SJSA1 (cell line): Measurements from ENCODE around the gene OXER1. TPM values are rescaled to one million over a fixed set of nuclear protein-coding genes. Genes with fewer than 3 reads are reported as not detected.

Source experiments
- DNase-seq, 2 experiments: peaks; one replicate each; pipeline ENCODE4 v3.0.0-alpha.2; 2015 to 2020; ENCODE audit warnings: low spot score in 2 of 2, low read depth in 1 of 2
- H3K27ac ChIP-seq: fragments of 250-450 bp; sonication (Bioruptor Pico); 2 replicates; pipeline ENCODE4 v1.5.1; 2020; ENCODE audit warnings: mild to moderate bottlenecking, moderate library complexity
- H3K27me3 ChIP-seq: fragments of 250-450 bp; sonication (Bioruptor Pico); replicated peaks from 2 replicates; pipeline ENCODE4 v1.5.1; 2020; ENCODE audit warnings: mild to moderate bottlenecking, moderate library complexity
- H3K36me3 ChIP-seq: fragments of 250-450 bp; sonication (Bioruptor Pico); 2 replicates; pipeline ENCODE4 v1.5.1; 2020; ENCODE audit warnings: mild to moderate bottlenecking
- H3K4me1 ChIP-seq: fragments of 250-450 bp; sonication (Bioruptor Pico); replicated peaks from 2 replicates; pipeline ENCODE4 v1.6.1; 2021; ENCODE audit warnings: mild to moderate bottlenecking
- H3K4me3 ChIP-seq: fragments of 250-450 bp; sonication (Bioruptor Pico); 2 replicates; pipeline ENCODE4 v1.5.1; 2020; ENCODE audit warnings: mild to moderate bottlenecking
- H3K9me3 ChIP-seq: fragments of 250-450 bp; sonication (Bioruptor Pico); replicated peaks from 2 replicates; pipeline ENCODE4 v1.5.1; 2020; ENCODE audit warnings: mild to moderate bottlenecking
- total RNA-seq: library from RNA; depleted of rRNA; stranded (reverse); fragments of >200 nt; shearing (Covaris generic); gene quantifications from 2 replicates; pipeline ENCODE4 v1.2.3, GENCODE V29; 2014

OXER1 gene
- total RNA-seq, 1 experiment from 2014 or later = not detected

DNA sequence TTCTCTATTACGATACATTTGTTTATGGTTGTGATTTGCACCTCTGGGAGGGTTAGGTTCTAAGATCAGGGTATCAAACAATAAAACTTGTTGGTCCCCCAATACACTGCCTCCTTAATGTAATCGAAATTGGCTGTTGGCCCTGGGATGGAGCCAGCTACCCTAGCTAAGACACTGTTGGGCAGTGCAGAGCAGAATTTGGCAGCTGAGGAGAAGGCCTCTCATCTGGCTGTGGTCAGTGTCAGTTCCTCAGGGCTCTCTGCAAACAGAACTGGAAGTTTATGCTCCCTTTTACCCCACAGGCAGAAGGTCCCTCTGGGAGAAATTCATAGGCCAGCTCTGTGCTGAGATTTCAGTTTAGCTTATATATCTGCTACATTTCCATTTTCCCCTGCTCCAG is 37.0 kb upstream of the OXER1 start:
- DNase-seq = no peak
- Histone ChIP-seq H3K27me3 (peaks cover 10% of the 10 kb centered on the region; the same call in 1 of the 2 replicates), H3K36me3 (no peaks in the 10 kb centered on the region), H3K9me3 (no peaks in the 10 kb centered on the region), H3K4me1 (no peaks in the 10 kb centered on the region), H3K4me3 (no peak overlapping the region), H3K27ac (no peak overlapping the region)

DNA sequence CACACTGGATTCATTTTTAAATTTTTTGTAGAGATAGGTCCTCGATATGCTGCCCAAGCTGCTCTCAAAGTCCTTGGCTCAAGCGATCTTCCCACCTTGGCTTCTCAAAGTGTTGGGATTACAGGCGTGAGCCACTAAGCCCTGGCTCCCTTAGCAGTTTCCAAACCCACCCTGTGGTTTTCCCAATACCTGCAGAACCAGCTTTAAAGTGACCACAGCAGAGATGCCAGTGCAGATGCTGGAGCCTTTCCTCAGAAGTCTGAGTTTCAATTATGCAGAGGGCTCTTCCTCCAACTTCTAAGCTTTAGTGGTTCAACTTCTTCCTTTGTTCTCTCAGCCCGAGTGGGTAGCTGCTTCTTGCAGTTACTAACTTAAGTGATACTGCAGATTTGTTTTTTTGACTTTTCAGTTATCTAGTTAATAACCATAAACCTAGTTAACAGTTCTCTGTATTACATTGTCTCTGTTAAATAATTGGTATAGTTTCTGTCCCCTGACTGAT is 36.6 kb upstream of the OXER1 start:
- H3K27ac ChIP-seq = no peak overlapping the region
- no peak for DNase-seq
- H3K4me1 ChIP-seq = no peaks in the 10 kb centered on the region

GRCh38 chr2:42799881-42800280 is 35.9 kb upstream of the OXER1 start:
- H3K9me3 ChIP-seq = no peaks in the 10 kb centered on the region
- H3K4me1 ChIP-seq = no peaks in the 10 kb centered on the region
- DNase-seq = no peak
- peaks cover 10% of the 10 kb centered on the region; the same call in 1 of the 2 replicates for H3K27me3 ChIP-seq
- no peak overlapping the region for H3K27ac ChIP-seq
- H3K36me3 ChIP-seq = no peaks in the 10 kb centered on the region
- no peak overlapping the region for H3K4me3 ChIP-seq

More for the DNA sequence above, 36.6 kb upstream of the OXER1 start:
- no peaks in the 10 kb centered on the region for H3K9me3 ChIP-seq
- H3K4me3 ChIP-seq = no peak overlapping the region
- H3K27me3 ChIP-seq = peaks cover 10% of the 10 kb centered on the region; the same call in 1 of the 2 replicates
- no peaks in the 10 kb centered on the region for H3K36me3 ChIP-seq

- Histone ChIP-seq H3K9me3 (0 out of 2 replicates have a peak, but pooled peaks cover 2% of the 10 kb centered on the region), H3K36me3 (no peaks in the 10 kb centered on the region), H3K27ac (no peak overlapping the region), H3K4me3 (no peak overlapping the region), H3K27me3 (0 out of 2 replicates have a peak, but pooled peaks cover 3% of the 10 kb centered on the region), H3K4me1 (peaks cover 7% of the 10 kb centered on the region)
- DNase-seq = no peak
Measured at GRCh38 chr2:42797281-42797680, 33.3 kb upstream of the OXER1 start.

GRCh38 chr2:42796427-42797248 is 32.7 kb upstream of the OXER1 start:
- Histone ChIP-seq H3K27me3 (0 out of 2 replicates have a peak, but pooled peaks cover 3% of the 10 kb centered on the region), H3K9me3 (0 out of 2 replicates have a peak, but pooled peaks cover 2% of the 10 kb centered on the region), H3K27ac (no peak overlapping the region), H3K4me1 (peaks cover 7% of the 10 kb centered on the region), H3K36me3 (no peaks in the 10 kb centered on the region), H3K4me3 (no peak overlapping the region)
- DNase-seq = no peak

- H3K27me3 ChIP-seq = 0 out of 2 replicates have a peak, but pooled peaks cover 3% of the 10 kb centered on the region
- H3K4me3 ChIP-seq = no peak overlapping the region
- H3K36me3 ChIP-seq = no peaks in the 10 kb centered on the region
- H3K27ac ChIP-seq = no peak overlapping the region
- 0 out of 2 replicates have a peak, but pooled peaks cover 2% of the 10 kb centered on the region for H3K9me3 ChIP-seq
- peaks cover 7% of the 10 kb centered on the region for H3K4me1 ChIP-seq
- DNase-seq = no peak
Measured at GRCh38 chr2:42795841-42796301, 31.9 kb upstream of the OXER1 start.

GRCh38 chr2:42795275-42795674 is 31.3 kb upstream of the OXER1 start:
- H3K4me1 ChIP-seq = peaks cover 7% of the 10 kb centered on the region
- 0 out of 2 replicates have a peak, but pooled peaks cover 2% of the 10 kb centered on the region for H3K9me3 ChIP-seq
- no peak overlapping the region for H3K27ac ChIP-seq
- H3K36me3 ChIP-seq = no peaks in the 10 kb centered on the region
- no peak overlapping the region for H3K4me3 ChIP-seq
- H3K27me3 ChIP-seq = 0 out of 2 replicates have a peak, but pooled peaks cover 3% of the 10 kb centered on the region
- no peak for DNase-seq

GRCh38 chr2:42794271-42795046 is 30.5 kb upstream of the OXER1 start:
- DNase-seq = no peak
- H3K4me3 ChIP-seq = no peak overlapping the region
- H3K4me1 ChIP-seq = peaks cover 7% of the 10 kb centered on the region
- H3K27me3 ChIP-seq = 0 out of 2 replicates have a peak, but pooled peaks cover 3% of the 10 kb centered on the region
- no peaks in the 10 kb centered on the region for H3K36me3 ChIP-seq
- no peak overlapping the region for H3K27ac ChIP-seq
- H3K9me3 ChIP-seq = 0 out of 2 replicates have a peak, but pooled peaks cover 2% of the 10 kb centered on the region

DNA sequence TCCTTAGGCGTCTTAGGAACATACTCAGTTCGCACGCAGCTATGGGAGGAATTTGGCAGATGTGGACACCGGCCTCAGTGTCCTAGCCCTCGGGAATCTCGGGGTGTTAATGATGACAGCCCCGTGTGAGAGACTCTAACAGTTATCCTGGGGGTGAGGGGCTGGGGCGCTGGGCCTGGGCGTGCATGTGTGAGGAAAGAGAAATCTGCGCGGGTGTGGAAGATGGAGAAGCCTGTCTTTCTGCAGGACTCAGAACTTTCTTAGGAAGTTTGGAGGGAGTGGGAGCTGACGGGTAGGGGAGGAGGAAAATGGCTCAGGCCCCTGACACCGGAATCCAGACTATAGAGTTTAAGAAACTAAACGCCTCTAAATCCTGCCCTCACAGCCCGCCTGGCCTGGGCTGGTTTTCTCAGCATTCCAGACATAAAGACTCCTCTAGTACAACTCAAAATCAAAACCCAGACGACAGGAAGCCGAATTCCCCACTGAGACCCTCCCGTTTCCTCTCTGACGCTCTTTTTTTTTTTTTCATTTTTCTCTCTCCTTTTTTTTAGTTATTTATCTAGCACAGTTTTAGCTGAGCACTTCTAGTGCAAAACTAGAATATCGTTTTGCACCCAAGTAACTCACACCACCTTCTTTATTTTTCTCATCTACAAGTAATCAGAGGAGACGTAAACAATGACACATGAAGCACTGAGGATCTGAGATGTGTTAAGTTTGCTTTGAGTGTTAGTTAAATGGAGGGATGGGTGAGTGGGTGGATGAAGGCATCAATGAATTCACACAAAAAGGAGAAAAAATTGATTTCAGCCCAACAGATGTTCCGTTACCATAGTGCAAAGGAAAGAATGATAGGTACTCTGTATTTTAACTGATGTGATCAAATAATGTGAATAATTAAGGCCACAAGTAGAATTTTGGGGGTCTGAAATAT is 29.7 kb upstream of the OXER1 start:
- Histone ChIP-seq H3K9me3 (0 out of 2 replicates have a peak, but pooled peaks cover 2% of the 10 kb centered on the region), H3K4me1 (peaks cover 7% of the 10 kb centered on the region), H3K27ac (no peak overlapping the region), H3K27me3 (0 out of 2 replicates have a peak, but pooled peaks cover 3% of the 10 kb centered on the region), H3K36me3 (no peaks in the 10 kb centered on the region), H3K4me3 (no peak overlapping the region)
- no peak for DNase-seq

- no peak for DNase-seq
- Histone ChIP-seq H3K27ac (no peak within 1 kb of the TSS), H3K9me3 (0 out of 2 replicates have a peak, but pooled peaks cover 2% of the 10 kb centered on the region), H3K4me3 (peak within 1 kb of the TSS; percentile 22), H3K36me3 (no peaks in the 10 kb centered on the region), H3K27me3 (0 out of 2 replicates have a peak, but pooled peaks cover 3% of the 10 kb centered on the region), H3K4me1 (peaks cover 7% of the 10 kb centered on the region)
Measured at GRCh38 chr2:42792583-42793333, 28.8 kb upstream of the OXER1 start, which contains the start of gene HAAO. Gene HAAO (minus strand): TSS chr2:42792583. CDS start chr2:42792536, 47 bp downstream.

GRCh38 chr2:42792087-42792582 is 28.2 kb upstream of the OXER1 start:
- DNase-seq = no peak
- Histone ChIP-seq H3K36me3 (no peaks in the 10 kb centered on the region), H3K4me3 (peak overlapping the region; percentile 22), H3K4me1 (peaks cover 7% of the 10 kb centered on the region), H3K9me3 (0 out of 2 replicates have a peak, but pooled peaks cover 2% of the 10 kb centered on the region), H3K27ac (no peak overlapping the region), H3K27me3 (0 out of 2 replicates have a peak, but pooled peaks cover 3% of the 10 kb centered on the region)

DNA sequence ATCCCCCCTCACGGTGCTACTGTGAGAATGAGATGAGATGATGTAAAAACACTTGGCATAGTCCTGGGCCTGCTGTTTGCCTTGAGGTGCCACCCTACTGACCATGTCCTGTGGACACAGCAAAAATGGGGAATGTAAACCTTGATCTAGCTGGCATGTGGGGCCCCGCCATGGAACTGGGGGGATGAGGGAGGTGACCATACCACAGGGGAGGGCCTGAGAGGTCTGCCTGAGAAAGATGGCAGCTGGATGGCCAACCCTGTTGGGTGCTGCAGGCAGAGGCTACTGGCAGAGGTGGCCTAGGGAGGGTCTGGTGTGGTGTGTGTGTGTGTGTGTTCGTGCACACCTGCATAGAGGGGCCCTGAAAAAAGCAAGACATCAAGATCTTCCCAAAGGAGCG is 27.7 kb upstream of the OXER1 start:
- peaks cover 7% of the 10 kb centered on the region for H3K4me1 ChIP-seq
- 0 out of 2 replicates have a peak, but pooled peaks cover 3% of the 10 kb centered on the region for H3K27me3 ChIP-seq
- 0 out of 2 replicates have a peak, but pooled peaks cover 2% of the 10 kb centered on the region for H3K9me3 ChIP-seq
- no peak overlapping the region for H3K27ac ChIP-seq
- DNase-seq = no peak
- H3K4me3 ChIP-seq = no peak overlapping the region
- H3K36me3 ChIP-seq = no peaks in the 10 kb centered on the region
